ENCODE data around the gene NDC1.

NDC1 gene

GRCh38 chr1:53783056-53783455 is 55.0 kb downstream of the NDC1 start:
- DNase-seq: no peak
- no peaks in the 10 kb centered on the region for H3K79me2 ChIP-seq (ENCODE audit: low read length)
- H2AFZ ChIP-seq (ENCODE audit: low read length): no peak overlapping the region
- no peaks in the 10 kb centered on the region for H3K9me3 ChIP-seq (replicated peaks; ENCODE audit: insufficient read depth, low read length)
- no peak overlapping the region for H3K4me3 ChIP-seq (ENCODE audit: low read length)
- H4K20me1 ChIP-seq (ENCODE audit: insufficient read depth, low read length): no peaks in the 10 kb centered on the region
- no peaks in the 10 kb centered on the region; the same call in 1 of the 2 replicates for H3K36me3 ChIP-seq (replicated peaks; ENCODE audit: insufficient read depth, low read length)
- no peak overlapping the region for H3K9ac ChIP-seq (ENCODE audit: low read length)
- H3K27me3 ChIP-seq (replicated peaks; ENCODE audit: insufficient read depth, low read length): no peaks in the 10 kb centered on the region
- no peaks in the 10 kb centered on the region for H3K4me1 ChIP-seq (ENCODE audit: low read length)
- H3K27ac ChIP-seq (ENCODE audit: low read length): no peak overlapping the region
- no peaks in the 10 kb centered on the region for H3K9me2 ChIP-seq (replicated peaks; ENCODE audit: insufficient read depth, low read length)
- H3F3A ChIP-seq (ENCODE audit: insufficient read depth, low read length): no peaks in the 10 kb centered on the region
- H3K4me2 ChIP-seq (ENCODE audit: low read depth, low read length): no peak overlapping the region
- TF ChIP-seq CTCF (IDR thresholded peaks at IDR 0.05; ENCODE audit: low read length): no peak
- no peak for TF ChIP-seq EZH2 (optimal IDR thresholded peaks at IDR 0.05; ENCODE audit: low read depth, low read length)
- no peak for TF ChIP-seq EZH2phosphoT487 (IDR thresholded peaks at IDR 0.05; ENCODE audit: low read length)

- Histone ChIP-seq H3K4me2 (ENCODE audit: low read depth, low read length) (no peak overlapping the region), H3K79me2 (ENCODE audit: low read length) (no peaks in the 10 kb centered on the region), H3K9me2 (replicated peaks; ENCODE audit: insufficient read depth, low read length) (no peaks in the 10 kb centered on the region), H4K20me1 (ENCODE audit: insufficient read depth, low read length) (no peaks in the 10 kb centered on the region), H3K36me3 (replicated peaks; ENCODE audit: insufficient read depth, low read length) (no peaks in the 10 kb centered on the region; the same call in 1 of the 2 replicates), H3F3A (ENCODE audit: insufficient read depth, low read length) (no peaks in the 10 kb centered on the region), H3K27me3 (replicated peaks; ENCODE audit: insufficient read depth, low read length) (no peaks in the 10 kb centered on the region), H3K4me1 (ENCODE audit: low read length) (no peaks in the 10 kb centered on the region), H2AFZ (ENCODE audit: low read length) (no peak overlapping the region), H3K27ac (ENCODE audit: low read length) (no peak overlapping the region), H3K9me3 (replicated peaks; ENCODE audit: insufficient read depth, low read length) (no peaks in the 10 kb centered on the region), H3K9ac (ENCODE audit: low read length) (no peak overlapping the region), H3K4me3 (ENCODE audit: low read length) (no peak overlapping the region)
- no peak for TF ChIP-seq EZH2phosphoT487 (IDR thresholded peaks at IDR 0.05; ENCODE audit: low read length)
- TF ChIP-seq EZH2 (optimal IDR thresholded peaks at IDR 0.05; ENCODE audit: low read depth, low read length): no peak
- no peak for TF ChIP-seq CTCF (IDR thresholded peaks at IDR 0.05; ENCODE audit: low read length)
- DNase-seq: no peak
Measured at GRCh38 chr1:53781654-53782053, 56.4 kb downstream of the NDC1 start.

- TF ChIP-seq EZH2phosphoT487 (IDR thresholded peaks at IDR 0.05; ENCODE audit: low read length): no peak
- no peak for TF ChIP-seq CTCF (IDR thresholded peaks at IDR 0.05; ENCODE audit: low read length)
- no peak for TF ChIP-seq EZH2 (optimal IDR thresholded peaks at IDR 0.05; ENCODE audit: low read depth, low read length)
- Histone ChIP-seq H2AFZ (ENCODE audit: low read length) (no peak overlapping the region), H3K36me3 (replicated peaks; ENCODE audit: insufficient read depth, low read length) (no peaks in the 10 kb centered on the region), H4K20me1 (ENCODE audit: insufficient read depth, low read length) (no peaks in the 10 kb centered on the region), H3K27me3 (replicated peaks; ENCODE audit: insufficient read depth, low read length) (no peaks in the 10 kb centered on the region), H3K9me2 (replicated peaks; ENCODE audit: insufficient read depth, low read length) (no peaks in the 10 kb centered on the region), H3K4me2 (ENCODE audit: low read depth, low read length) (no peak overlapping the region), H3K27ac (ENCODE audit: low read length) (no peak overlapping the region), H3K4me3 (ENCODE audit: low read length) (no peak overlapping the region), H3K9me3 (replicated peaks; ENCODE audit: insufficient read depth, low read length) (no peaks in the 10 kb centered on the region), H3F3A (ENCODE audit: insufficient read depth, low read length) (no peaks in the 10 kb centered on the region), H3K4me1 (ENCODE audit: low read length) (no peaks in the 10 kb centered on the region), H3K9ac (ENCODE audit: low read length) (no peak overlapping the region), H3K79me2 (ENCODE audit: low read length) (no peaks in the 10 kb centered on the region)
- no peak for DNase-seq
Measured at GRCh38 chr1:53777272-53777671, 60.8 kb downstream of the NDC1 start.
